HepG2 (cell line): ENCODE measurements around the gene DAG1. TPM values are rescaled to one million over a fixed set of nuclear protein-coding genes. Genes with fewer than 3 reads are reported as not detected.

Experiments used
- FOXO1 ChIP-seq: sonication (generic); formaldehyde crosslinking; IDR thresholded peaks from 2 replicates; pipeline ENCODE4 v1.4.0; 2020; ENCODE audit warnings: missing genetic modification reagents
- KDM3A ChIP-seq: IDR thresholded peaks from 2 replicates; pipeline ENCODE4 v1.6.1; 2018; ENCODE audit warnings: low read depth, missing compliant biosample characterization
- MLLT10 ChIP-seq: sonication (generic); formaldehyde crosslinking; IDR thresholded peaks from 2 replicates; pipeline ENCODE4 v1.4.0; 2020; ENCODE audit warnings: missing genetic modification reagents
- MXI1 ChIP-seq: IDR thresholded peaks from 3 replicates; pipeline ENCODE4 v1.6.1; 2012; ENCODE audit warnings: low read depth, low read length, inconsistent platforms, borderline replicate concordance
- NFATC3 ChIP-seq: sonication (generic); formaldehyde crosslinking; IDR thresholded peaks from 2 replicates; pipeline ENCODE4 v1.5.1; 2020; ENCODE audit warnings: mild to moderate bottlenecking, missing genetic modification reagents
- POGZ ChIP-seq: sonication (generic); formaldehyde crosslinking; IDR thresholded peaks from 2 replicates; pipeline ENCODE4 v1.4.0; 2020; ENCODE audit warnings: mild to moderate bottlenecking, missing genetic modification reagents
- SAP130 ChIP-seq: IDR thresholded peaks from 2 replicates; pipeline ENCODE4 v1.6.1; 2016; ENCODE audit warnings: low read depth
- SRSF4 ChIP-seq: fragments of 200-400 bp; formaldehyde crosslinking; IDR thresholded peaks from one replicate; pipeline ENCODE4 v1.6.1; 2018; ENCODE audit warnings: mild to moderate bottlenecking, low read depth, low read length, moderate library complexity; ENCODE audit not compliant: poor library complexity, severe bottlenecking
- TEAD3 ChIP-seq: optimal IDR thresholded peaks from 2 replicates; pipeline ENCODE3; 2016; ENCODE audit warnings: borderline replicate concordance
- polyA plus RNA-seq, 8 experiments: library from polyadenylated mRNA; depleted of rRNA in 3 of 8; stranded (reverse) in 7 of 8; unstranded in 1 of 8; fragments of >200 nt; fragmentation: Illumina TruSeq in 4 of 8; extraction: Trizol in 4 of 8; gene quantifications; 2 replicates each; pipeline versions ENCODE4 v1.2.1 to v1.2.3, GENCODE V29; 2011 to 2016; ENCODE audit warnings: low read depth in 4 of 8, missing spikeins in 1 of 8, mixed read lengths in 1 of 8; ENCODE audit not compliant: insufficient read depth in 1 of 8
- total RNA-seq, 5 experiments: library from RNA; depleted of rRNA; stranded (reverse); fragments of >200 nt; fragmentation: Illumina TruSeq; extraction: Trizol; gene quantifications; 2 replicates each; pipeline ENCODE4 v1.2.3, GENCODE V29; 2016; ENCODE audit warnings: low read depth in 1 of 5
- TF ChIP-seq, protein P1 (sequence below): sonication (generic); formaldehyde crosslinking; IDR thresholded peaks from 2 replicates; pipeline ENCODE4 v1.4.0; 2020; ENCODE audit warnings: missing genetic modification reagents, borderline replicate concordance
- TF ChIP-seq, protein P2 (sequence below): IDR thresholded peaks from 2 replicates; pipeline ENCODE4 v1.4.0; 2020; ENCODE audit warnings: mild to moderate bottlenecking, missing genetic modification reagents
- TF ChIP-seq, protein P3 (sequence below): sonication (generic); formaldehyde crosslinking; conservative IDR thresholded peaks from 2 replicates; pipeline ENCODE4 v1.8.0; 2022; ENCODE audit warnings: low read depth, missing genetic modification reagents
- TF ChIP-seq, protein P4 (sequence below): sonication (generic); formaldehyde crosslinking; IDR thresholded peaks from 2 replicates; pipeline ENCODE4 v1.5.1; 2020; ENCODE audit warnings: mild to moderate bottlenecking, missing genetic modification reagents, moderate library complexity

The DAG1 gene
- total and polyA plus RNA-seq, 2 of the 13 experiments (the other 11 are each of a cell fraction or from before 2014, with no cell fraction given), result 47.3 to 50.4 TPM

DNA sequence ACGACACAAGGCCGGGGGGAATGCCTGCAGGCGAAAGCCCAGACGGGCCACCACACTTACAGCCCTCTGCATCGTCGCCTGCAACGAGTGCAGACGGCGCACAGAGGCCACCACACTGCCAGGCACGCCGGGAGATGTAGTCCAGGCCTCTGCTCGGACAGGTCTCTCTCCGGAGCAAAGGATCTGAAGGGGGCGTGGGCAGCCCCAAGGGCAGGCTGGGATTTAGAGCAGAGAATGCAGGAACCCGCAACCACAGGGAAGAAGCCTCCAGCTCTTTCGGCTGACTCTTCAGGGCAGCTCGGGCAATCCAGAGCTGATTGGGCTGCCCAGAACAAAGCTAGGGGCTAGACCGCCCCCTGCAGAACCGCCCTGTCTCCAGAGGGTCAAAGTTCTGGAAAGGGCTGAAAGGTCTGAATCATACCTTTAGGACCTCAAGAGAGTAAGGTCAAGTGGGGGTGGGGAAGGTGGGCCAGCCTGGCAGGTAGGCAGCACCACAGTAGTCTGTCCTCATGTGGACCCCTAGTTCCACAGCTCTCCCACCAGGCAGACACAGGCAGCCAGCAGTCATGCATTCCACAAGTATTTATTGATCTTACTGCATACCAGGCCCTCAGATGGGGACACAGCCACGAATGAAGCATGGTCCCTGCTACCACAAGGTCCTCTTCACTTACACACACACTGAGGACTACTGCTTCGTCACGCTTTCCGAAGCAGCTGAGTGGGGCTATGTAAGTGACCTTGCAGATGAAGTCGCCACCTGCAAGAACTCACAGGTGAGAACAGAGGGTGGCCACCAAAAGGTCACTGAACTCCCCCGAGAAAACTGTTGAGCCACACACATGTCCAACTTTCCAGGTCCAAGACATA, 47.5 kb upstream of the DAG1 start, which contains the start of gene AMT (continued):
- TF ChIP-seq TEAD3 (CRISPR knock-in tag) (peak; percentile 99), SAP130 (peak; percentile 82), MXI1 (peak; percentile 60; the same call in 1 of the 3 replicates), FOXO1 (CRISPR knock-in tag) (0 out of 2 replicates have a peak, but pooled peaks have one; percentile 12), KDM3A (0 out of 2 replicates have a peak, but pooled peaks have one; percentile 17), SRSF4 (no peak), POGZ (CRISPR knock-in tag) (peak; percentile 2; the same call in 1 of the 2 replicates), MLLT10 (CRISPR knock-in tag) (no peak), NFATC3 (CRISPR knock-in tag) (no peak)
- TF ChIP-seq, protein P1, sequence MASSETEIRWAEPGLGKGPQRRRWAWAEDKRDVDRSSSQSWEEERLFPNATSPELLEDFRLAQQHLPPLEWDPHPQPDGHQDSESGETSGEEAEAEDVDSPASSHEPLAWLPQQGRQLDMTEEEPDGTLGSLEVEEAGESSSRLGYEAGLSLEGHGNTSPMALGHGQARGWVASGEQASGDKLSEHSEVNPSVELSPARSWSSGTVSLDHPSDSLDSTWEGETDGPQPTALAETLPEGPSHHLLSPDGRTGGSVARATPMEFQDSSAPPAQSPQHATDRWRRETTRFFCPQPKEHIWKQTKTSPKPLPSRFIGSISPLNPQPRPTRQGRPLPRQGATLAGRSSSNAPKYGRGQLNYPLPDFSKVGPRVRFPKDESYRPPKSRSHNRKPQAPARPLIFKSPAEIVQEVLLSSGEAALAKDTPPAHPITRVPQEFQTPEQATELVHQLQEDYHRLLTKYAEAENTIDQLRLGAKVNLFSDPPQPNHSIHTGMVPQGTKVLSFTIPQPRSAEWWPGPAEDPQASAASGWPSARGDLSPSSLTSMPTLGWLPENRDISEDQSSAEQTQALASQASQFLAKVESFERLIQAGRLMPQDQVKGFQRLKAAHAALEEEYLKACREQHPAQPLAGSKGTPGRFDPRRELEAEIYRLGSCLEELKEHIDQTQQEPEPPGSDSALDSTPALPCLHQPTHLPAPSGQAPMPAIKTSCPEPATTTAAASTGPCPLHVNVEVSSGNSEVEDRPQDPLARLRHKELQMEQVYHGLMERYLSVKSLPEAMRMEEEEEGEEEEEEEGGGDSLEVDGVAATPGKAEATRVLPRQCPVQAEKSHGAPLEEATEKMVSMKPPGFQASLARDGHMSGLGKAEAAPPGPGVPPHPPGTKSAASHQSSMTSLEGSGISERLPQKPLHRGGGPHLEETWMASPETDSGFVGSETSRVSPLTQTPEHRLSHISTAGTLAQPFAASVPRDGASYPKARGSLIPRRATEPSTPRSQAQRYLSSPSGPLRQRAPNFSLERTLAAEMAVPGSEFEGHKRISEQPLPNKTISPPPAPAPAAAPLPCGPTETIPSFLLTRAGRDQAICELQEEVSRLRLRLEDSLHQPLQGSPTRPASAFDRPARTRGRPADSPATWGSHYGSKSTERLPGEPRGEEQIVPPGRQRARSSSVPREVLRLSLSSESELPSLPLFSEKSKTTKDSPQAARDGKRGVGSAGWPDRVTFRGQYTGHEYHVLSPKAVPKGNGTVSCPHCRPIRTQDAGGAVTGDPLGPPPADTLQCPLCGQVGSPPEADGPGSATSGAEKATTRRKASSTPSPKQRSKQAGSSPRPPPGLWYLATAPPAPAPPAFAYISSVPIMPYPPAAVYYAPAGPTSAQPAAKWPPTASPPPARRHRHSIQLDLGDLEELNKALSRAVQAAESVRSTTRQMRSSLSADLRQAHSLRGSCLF, result no peak
- TF ChIP-seq, protein P2, sequence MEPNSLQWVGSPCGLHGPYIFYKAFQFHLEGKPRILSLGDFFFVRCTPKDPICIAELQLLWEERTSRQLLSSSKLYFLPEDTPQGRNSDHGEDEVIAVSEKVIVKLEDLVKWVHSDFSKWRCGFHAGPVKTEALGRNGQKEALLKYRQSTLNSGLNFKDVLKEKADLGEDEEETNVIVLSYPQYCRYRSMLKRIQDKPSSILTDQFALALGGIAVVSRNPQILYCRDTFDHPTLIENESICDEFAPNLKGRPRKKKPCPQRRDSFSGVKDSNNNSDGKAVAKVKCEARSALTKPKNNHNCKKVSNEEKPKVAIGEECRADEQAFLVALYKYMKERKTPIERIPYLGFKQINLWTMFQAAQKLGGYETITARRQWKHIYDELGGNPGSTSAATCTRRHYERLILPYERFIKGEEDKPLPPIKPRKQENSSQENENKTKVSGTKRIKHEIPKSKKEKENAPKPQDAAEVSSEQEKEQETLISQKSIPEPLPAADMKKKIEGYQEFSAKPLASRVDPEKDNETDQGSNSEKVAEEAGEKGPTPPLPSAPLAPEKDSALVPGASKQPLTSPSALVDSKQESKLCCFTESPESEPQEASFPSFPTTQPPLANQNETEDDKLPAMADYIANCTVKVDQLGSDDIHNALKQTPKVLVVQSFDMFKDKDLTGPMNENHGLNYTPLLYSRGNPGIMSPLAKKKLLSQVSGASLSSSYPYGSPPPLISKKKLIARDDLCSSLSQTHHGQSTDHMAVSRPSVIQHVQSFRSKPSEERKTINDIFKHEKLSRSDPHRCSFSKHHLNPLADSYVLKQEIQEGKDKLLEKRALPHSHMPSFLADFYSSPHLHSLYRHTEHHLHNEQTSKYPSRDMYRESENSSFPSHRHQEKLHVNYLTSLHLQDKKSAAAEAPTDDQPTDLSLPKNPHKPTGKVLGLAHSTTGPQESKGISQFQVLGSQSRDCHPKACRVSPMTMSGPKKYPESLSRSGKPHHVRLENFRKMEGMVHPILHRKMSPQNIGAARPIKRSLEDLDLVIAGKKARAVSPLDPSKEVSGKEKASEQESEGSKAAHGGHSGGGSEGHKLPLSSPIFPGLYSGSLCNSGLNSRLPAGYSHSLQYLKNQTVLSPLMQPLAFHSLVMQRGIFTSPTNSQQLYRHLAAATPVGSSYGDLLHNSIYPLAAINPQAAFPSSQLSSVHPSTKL (CRISPR knock-in tag), result peak; percentile 35; the same call in 1 of the 2 replicates
- TF ChIP-seq, protein P3, sequence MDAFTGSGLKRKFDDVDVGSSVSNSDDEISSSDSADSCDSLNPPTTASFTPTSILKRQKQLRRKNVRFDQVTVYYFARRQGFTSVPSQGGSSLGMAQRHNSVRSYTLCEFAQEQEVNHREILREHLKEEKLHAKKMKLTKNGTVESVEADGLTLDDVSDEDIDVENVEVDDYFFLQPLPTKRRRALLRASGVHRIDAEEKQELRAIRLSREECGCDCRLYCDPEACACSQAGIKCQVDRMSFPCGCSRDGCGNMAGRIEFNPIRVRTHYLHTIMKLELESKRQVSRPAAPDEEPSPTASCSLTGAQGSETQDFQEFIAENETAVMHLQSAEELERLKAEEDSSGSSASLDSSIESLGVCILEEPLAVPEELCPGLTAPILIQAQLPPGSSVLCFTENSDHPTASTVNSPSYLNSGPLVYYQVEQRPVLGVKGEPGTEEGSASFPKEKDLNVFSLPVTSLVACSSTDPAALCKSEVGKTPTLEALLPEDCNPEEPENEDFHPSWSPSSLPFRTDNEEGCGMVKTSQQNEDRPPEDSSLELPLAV, result no peak
- TF ChIP-seq, protein P4, sequence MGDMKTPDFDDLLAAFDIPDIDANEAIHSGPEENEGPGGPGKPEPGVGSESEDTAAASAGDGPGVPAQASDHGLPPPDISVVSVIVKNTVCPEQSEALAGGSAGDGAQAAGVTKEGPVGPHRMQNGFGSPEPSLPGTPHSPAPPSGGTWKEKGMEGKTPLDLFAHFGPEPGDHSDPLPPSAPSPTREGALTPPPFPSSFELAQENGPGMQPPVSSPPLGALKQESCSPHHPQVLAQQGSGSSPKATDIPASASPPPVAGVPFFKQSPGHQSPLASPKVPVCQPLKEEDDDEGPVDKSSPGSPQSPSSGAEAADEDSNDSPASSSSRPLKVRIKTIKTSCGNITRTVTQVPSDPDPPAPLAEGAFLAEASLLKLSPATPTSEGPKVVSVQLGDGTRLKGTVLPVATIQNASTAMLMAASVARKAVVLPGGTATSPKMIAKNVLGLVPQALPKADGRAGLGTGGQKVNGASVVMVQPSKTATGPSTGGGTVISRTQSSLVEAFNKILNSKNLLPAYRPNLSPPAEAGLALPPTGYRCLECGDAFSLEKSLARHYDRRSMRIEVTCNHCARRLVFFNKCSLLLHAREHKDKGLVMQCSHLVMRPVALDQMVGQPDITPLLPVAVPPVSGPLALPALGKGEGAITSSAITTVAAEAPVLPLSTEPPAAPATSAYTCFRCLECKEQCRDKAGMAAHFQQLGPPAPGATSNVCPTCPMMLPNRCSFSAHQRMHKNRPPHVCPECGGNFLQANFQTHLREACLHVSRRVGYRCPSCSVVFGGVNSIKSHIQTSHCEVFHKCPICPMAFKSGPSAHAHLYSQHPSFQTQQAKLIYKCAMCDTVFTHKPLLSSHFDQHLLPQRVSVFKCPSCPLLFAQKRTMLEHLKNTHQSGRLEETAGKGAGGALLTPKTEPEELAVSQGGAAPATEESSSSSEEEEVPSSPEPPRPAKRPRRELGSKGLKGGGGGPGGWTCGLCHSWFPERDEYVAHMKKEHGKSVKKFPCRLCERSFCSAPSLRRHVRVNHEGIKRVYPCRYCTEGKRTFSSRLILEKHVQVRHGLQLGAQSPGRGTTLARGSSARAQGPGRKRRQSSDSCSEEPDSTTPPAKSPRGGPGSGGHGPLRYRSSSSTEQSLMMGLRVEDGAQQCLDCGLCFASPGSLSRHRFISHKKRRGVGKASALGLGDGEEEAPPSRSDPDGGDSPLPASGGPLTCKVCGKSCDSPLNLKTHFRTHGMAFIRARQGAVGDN (CRISPR knock-in tag), result peak; percentile 91
